Central memory CD4-positive, alpha-beta T cell (primary cell): ENCODE measurements around the gene SIM1.

Experiments used
- DNase-seq: peaks from one replicate; pipeline ENCODE4 v3.0.0; 2022

The SIM1 gene

GRCh38 chr6:100469101-100469859 is 4.6 kb upstream of the SIM1 start:
- no peak for DNase-seq

GRCh38 chr6:100468016-100468622 is 3.4 kb upstream of the SIM1 start:
- DNase-seq: no peak

GRCh38 chr6:100467129-100468015 is 2.7 kb upstream of the SIM1 start:
- no peak for DNase-seq

GRCh38 chr6:100466410-100467128 is 1.8 kb upstream of the SIM1 start:
- no peak for DNase-seq

GRCh38 chr6:100465701-100466409 is 1.1 kb upstream of the SIM1 start:
- no peak for DNase-seq

GRCh38 chr6:100464162-100464851 is 414 bp downstream of the SIM1 start:
- no peak for DNase-seq

GRCh38 chr6:100463630-100464161 is 1.0 kb downstream of the SIM1 start:
- DNase-seq: no peak

GRCh38 chr6:100462706-100463629 is 1.8 kb downstream of the SIM1 start:
- no peak for DNase-seq

GRCh38 chr6:100461917-100462705 is 2.6 kb downstream of the SIM1 start:
- no peak for DNase-seq

- no peak for DNase-seq
These were observed 3.3 kb downstream of the SIM1 start for GRCh38 chr6:100461278-100461916.

- no peak for DNase-seq
These were observed 4.0 kb downstream of the SIM1 start for GRCh38 chr6:100460650-100461204.

GRCh38 chr6:100459592-100460184 is 5.0 kb downstream of the SIM1 start:
- no peak for DNase-seq

- DNase-seq: no peak
These were observed 5.7 kb downstream of the SIM1 start for GRCh38 chr6:100458841-100459591.

GRCh38 chr6:100457311-100457990 is 7.3 kb downstream of the SIM1 start:
- DNase-seq: no peak

GRCh38 chr6:100456908-100457235 is 7.8 kb downstream of the SIM1 start:
- DNase-seq: no peak

- DNase-seq: no peak
These were observed 8.4 kb downstream of the SIM1 start for GRCh38 chr6:100456141-100456907.
